ENCODE data around the gene BCHE. TPM values are rescaled to one million over a fixed set of nuclear protein-coding genes. Genes with fewer than 3 reads are reported as not detected.
A peak's percentile ranks its signal among the peaks of the same experiment; 100 is the strongest.

The BCHE gene
- total RNA-seq (10 to 100 TPM in 1 of 7 donors, 1 to 10 TPM in 3, under 1 TPM in 3; 0.35 to 14.5 (median 2.9) TPM), polyA plus RNA-seq (10 to 100 TPM in 1 of 2 donors, 1 to 10 TPM in 1; 1.2 to 23.1 TPM)
- long read RNA-seq, donor 1, partial matches to known transcripts = 1 of 5 reads
- long read RNA-seq, donor 1, other reads (novel, unspliced or antisense) = 0 of 5 reads
- long read RNA-seq, donor 2, partial matches to known transcripts = 0 of 2 reads
- long read RNA-seq, donor 2, other reads (novel, unspliced or antisense) = 0 of 2 reads
- long read RNA-seq, donor 3, partial matches to known transcripts = 0 of 3 reads
- long read RNA-seq, donor 3, other reads (novel, unspliced or antisense) = 0 of 3 reads

DNA sequence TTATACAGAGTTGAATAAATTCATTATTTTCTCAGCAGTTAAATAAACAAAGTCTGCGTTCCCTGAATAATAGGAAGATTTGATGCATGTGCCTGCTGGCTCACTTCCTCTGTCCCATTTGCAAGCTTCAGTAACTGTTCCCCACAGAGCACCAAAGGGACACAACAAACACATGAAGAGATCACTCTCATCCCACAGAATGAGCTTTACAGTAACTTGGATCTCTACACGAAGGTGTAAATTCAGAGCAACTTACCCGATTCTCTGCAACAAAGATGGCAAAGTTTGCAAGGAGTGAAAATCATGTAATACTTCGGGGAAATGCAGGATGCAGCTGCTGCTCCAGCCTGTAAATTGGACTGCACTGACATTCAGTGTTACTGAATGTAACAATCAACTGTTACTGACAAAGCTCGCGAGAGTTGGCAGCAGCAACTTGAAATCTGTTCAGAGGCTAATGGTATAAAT is at the start of gene BCHE:
BCHE (minus strand) TSS at position 366 of the 468 bp plus-strand sequence. CDS start 6,390 bp downstream, outside the sequence.
- H3K27ac ChIP-seq = no peak within 1 kb of the TSS

DNA sequence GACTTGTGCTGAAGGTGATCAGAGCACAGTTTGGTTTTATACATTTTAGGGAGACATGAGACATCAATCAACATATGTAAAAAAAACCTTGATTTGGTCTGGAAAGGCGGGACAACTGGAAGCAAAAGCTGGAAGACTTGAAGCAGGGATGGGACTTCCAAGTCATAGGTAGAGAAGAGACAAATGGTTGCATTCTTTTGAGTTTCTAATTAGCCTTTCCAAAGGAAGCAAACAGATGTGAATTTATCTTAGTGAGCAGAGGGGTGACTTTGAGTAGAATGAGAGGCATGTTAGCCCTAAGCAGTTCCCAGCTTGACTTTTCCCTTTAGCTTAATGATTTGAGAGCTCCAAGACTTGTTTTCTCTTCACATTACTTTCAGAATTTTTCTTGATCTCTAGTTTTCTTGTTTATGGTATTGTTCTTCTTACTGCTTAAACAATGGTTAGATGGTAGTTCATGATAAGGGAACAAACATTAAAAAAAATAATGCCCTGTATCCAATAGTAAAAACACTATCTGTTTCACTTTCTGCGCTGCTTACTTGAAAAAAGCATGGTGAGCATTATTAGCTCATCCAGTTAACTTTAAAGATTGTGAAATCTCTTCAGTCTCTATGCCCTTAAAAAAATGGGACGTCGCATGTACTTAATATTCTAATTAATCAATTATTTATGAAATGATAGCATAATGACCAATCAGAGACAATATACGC is 48.5 kb upstream of the BCHE start:
- DNase-seq = no peak
- Histone ChIP-seq H3K9me3 (no peaks in the 10 kb centered on the region), H3K27me3 (no peaks in the 10 kb centered on the region), H3K27ac (no peak overlapping the region), H3K36me3 (no peaks in the 10 kb centered on the region), H3K4me3 (no peak overlapping the region), H3K4me1 (ENCODE audit: insufficient read depth) (no peaks in the 10 kb centered on the region)
- 78 to 84% (median 80%) methylated on average over 5 of the region's 5 CpGs for WGBS, 3 donors
- intact Hi-C loops (cut with DNase I) = no loop called here
- no peak for TF ChIP-seq EP300 (IDR thresholded peaks at IDR 0.05)
- TF ChIP-seq, protein P1, sequence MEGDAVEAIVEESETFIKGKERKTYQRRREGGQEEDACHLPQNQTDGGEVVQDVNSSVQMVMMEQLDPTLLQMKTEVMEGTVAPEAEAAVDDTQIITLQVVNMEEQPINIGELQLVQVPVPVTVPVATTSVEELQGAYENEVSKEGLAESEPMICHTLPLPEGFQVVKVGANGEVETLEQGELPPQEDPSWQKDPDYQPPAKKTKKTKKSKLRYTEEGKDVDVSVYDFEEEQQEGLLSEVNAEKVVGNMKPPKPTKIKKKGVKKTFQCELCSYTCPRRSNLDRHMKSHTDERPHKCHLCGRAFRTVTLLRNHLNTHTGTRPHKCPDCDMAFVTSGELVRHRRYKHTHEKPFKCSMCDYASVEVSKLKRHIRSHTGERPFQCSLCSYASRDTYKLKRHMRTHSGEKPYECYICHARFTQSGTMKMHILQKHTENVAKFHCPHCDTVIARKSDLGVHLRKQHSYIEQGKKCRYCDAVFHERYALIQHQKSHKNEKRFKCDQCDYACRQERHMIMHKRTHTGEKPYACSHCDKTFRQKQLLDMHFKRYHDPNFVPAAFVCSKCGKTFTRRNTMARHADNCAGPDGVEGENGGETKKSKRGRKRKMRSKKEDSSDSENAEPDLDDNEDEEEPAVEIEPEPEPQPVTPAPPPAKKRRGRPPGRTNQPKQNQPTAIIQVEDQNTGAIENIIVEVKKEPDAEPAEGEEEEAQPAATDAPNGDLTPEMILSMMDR (IDR thresholded peaks at IDR 0.05) = no peak
- no peak for TF ChIP-seq POLR2A (IDR thresholded peaks at IDR 0.05)

More for the DNA sequence above, at the start of gene BCHE:
- no peak for TF ChIP-seq POLR2A (IDR thresholded peaks at IDR 0.05)
- TF ChIP-seq, protein P1 (IDR thresholded peaks at IDR 0.05) = no peak
- no peak for TF ChIP-seq EP300 (IDR thresholded peaks at IDR 0.05)
- Histone ChIP-seq H3K9me3 (no peaks in the 10 kb centered on the region), H3K27me3 (no peaks in the 10 kb centered on the region), H3K4me3 (peak within 1 kb of the TSS; percentile 35), H3K4me1 (ENCODE audit: insufficient read depth) (no peaks in the 10 kb centered on the region), H3K36me3 (no peaks in the 10 kb centered on the region)
- 3 to 5% (median 4%) methylated on average over 6 of the region's 6 CpGs for WGBS, 3 donors
- DNase-seq = peak in 1 of 5 donors; percentile 16
- intact Hi-C loops (cut with DNase I) = no loop called here

DNA sequence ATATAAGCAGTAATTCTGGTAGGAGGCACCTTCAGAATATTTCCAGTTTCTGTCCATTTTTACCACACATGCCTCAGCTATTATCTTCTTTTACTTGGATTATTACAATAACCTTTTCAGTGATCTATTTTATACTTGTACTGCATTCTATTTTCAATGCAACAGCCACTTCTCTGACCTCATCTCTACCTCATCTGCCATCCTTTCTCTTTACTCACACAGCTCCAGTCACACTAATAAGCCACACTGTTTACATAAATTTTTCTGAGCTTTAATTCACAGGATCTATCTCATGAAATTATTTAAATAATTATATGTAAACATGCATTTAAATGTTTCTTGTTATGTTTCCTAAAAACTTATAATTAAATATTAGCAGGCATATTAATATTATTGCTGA is 47.3 kb upstream of the BCHE start:
- TF ChIP-seq POLR2A (IDR thresholded peaks at IDR 0.05) (no peak), EP300 (IDR thresholded peaks at IDR 0.05) (no peak)
- TF ChIP-seq, protein P1 (IDR thresholded peaks at IDR 0.05) = no peak
- Histone ChIP-seq H3K36me3 (no peaks in the 10 kb centered on the region), H3K4me3 (no peak overlapping the region), H3K9me3 (no peaks in the 10 kb centered on the region), H3K27ac (no peak overlapping the region), H3K27me3 (no peaks in the 10 kb centered on the region), H3K4me1 (ENCODE audit: insufficient read depth) (no peaks in the 10 kb centered on the region)
- intact Hi-C loops (cut with DNase I) = no loop called here
- DNase-seq = no peak

DNA sequence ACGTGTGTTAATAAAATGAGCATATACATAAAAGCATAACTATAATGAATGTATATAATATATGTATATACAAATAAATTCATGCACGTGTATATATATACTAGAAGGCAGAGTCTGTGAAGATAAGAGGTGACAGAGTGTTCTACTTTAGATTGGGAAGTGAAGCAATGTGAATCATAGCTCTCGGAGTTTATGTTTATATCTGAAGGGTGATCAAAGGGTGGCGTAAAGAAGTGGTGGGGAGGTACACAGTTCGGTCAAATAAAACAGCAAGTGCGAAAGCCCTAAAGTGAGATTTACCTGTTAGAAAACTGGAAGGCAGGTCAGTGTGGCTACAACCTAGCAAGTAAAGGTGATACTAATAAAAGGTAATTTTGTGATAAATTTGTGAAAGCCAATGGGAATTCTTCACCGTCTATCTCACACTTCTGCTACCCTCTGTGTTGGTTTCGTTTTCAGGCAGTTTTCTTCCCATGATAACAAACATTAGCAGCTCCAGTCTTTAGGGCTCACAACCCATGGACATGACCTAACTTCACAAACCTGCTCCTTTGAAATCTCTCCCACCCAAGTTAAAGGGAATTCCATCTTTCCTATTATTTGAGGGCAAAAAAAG is 46.7 kb upstream of the BCHE start:
- no peaks in the 10 kb centered on the region for H3K27me3 ChIP-seq
- TF ChIP-seq, protein P1 (IDR thresholded peaks at IDR 0.05) = no peak
- TF ChIP-seq POLR2A (IDR thresholded peaks at IDR 0.05) (no peak), EP300 (IDR thresholded peaks at IDR 0.05) (no peak)
- DNase-seq = no peak
- H3K36me3 ChIP-seq = no peaks in the 10 kb centered on the region
- WGBS, 3 donors = 66 to 78% (median 66%) methylated on average over 8 of the region's 8 CpGs
- intact Hi-C loops (cut with DNase I) = no loop called here
- H3K4me1 ChIP-seq (ENCODE audit: insufficient read depth) = no peaks in the 10 kb centered on the region
- no peaks in the 10 kb centered on the region for H3K9me3 ChIP-seq
- no peak overlapping the region for H3K4me3 ChIP-seq
- no peak overlapping the region for H3K27ac ChIP-seq

All from ovary (tissue), 10 donors.